Right renal pelvis (tissue), 4 donors: ENCODE results near the gene ABHD8. TPM values are rescaled to one million over a fixed set of nuclear protein-coding genes. Genes with fewer than 3 reads are reported as not detected.

Experiments used
- DNase-seq, 4 donors: peaks; one replicate each; pipeline ENCODE4 v3.0.0-alpha.2; 2013; ENCODE audit warnings: low read depth in 4 of 4, low spot score in 3 of 4, missing footprints in 1 of 4
- polyA plus RNA-seq, 4 donors: library from polyadenylated mRNA; unstranded; fragments of 120-200 nt; gene quantifications; one replicate each; pipeline ENCODE4 v1.2.1, GENCODE V29; 2013; ENCODE audit not compliant: insufficient read length in 4 of 4

Gene ABHD8
- 10 to 100 TPM in 1 of 4 donors, 1 to 10 TPM in 3; 7.6 to 14.2 (median 8.3) TPM for polyA plus RNA-seq

GRCh38 chr19:17303167-17303939 lies at the start of gene ABHD8:
Gene ABHD8 (minus strand): TSS chr19:17303425. CDS start chr19:17301616, 1,809 bp downstream.
- DNase-seq = peak; percentile 85 to 91 (median 88)

DNA sequence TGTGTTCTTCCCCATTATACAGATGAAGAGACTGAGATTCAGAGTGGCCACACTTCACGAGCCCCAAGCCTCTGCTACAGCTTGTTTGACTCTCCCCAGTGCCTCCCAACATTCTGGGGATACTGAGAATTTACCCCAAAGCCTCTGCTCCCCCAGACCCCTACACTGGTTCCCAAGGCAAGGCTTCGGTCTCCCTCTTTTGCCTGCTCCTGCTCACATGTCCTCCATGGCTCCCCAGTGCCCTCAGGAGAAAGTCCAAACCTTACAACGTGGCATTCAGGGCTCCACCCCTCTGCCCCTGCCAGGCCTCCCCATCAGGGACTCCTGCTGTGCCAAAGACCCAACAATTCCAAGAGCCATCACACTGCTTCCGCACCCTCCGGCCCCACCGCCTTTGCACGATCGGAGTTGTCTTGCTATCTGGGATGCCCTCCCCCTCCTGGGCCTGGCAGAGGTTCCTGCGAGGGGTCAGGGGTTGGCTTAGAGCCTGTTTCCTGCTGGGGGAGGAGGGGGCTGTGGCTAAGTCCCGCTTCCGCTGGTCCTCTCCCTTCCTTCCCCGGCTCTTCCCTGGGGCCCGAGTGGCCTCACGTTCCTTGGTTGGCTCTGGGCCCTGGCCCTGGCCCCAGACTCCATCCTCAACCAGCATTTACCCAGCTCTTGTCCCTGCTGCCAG lies 49.5 kb upstream of the ABHD8 start:
- DNase-seq = no peak

DNA sequence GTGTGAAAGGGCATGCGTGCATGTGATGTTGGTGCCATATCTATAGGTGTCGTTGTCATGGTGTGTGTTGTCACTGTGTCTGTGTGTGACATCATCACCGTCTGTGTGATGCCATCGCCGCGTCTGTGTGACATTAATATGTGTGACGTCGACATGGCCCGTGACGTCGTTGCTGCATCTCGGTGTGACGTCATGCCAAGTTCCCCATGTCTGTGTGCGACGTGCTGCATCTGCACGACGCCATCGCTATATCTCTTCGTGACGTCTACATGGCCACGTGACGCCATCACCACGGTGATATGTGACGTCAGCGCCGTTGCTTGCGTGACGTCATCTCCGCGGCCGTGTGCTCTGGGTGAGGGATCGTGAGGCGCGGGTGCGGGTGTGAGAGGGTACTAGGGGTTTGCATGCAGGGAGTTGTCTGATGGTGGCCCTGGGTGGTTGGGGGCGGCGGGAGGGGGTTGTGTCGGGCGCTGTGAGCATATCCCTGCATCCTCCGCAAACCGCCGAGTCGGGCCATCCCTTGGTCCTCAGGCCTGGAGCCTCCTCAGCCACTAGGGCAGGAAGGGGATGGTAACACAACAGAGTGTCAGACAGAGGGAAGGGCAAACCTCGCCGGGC lies 48.7 kb upstream of the ABHD8 start:
- DNase-seq = no peak

DNA sequence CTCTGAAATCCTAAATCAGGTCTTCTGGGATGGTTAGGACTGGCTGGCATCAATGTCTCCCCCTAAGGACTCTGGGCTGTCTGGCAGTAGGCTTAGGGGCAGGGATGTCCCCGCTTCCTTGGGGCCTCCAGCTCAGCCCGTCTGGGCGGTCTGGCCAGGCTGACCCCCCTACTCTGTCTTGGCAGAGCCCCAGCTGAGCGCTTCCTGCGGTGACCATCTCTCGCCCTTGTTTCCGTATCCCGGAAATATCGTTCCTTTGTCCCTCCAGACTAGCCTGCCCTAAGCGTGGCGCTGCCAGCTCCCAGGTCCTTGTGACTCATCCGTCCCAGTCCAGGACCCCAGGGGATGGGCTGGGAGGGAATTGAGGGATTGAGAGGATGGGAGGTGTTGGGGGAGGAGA lies 45.5 kb upstream of the ABHD8 start:
- peak in 1 of 4 donors; percentile 45 for DNase-seq

GRCh38 chr19:17347877-17348276 lies 44.7 kb upstream of the ABHD8 start:
- DNase-seq = no peak

DNA sequence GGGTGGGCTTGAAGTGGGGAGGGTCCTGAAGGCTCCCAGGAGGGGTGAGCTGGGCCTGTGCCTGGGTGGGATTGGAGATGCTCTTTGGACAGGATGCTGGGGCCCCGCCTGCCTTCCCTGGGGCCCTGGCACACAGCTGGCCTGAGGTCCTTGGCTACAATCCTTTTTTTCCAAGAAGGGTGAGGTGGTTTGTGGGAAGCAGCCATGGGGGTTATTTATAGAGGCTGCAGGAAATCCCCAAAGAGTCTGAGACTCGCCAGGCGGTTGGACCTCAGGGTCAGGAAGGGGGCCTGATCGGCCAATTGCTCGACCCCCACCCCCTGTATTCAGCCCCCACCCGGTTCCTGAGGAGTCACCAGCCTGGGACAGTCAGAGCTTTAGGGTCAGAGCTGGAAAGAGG lies 44.1 kb upstream of the ABHD8 start:
- DNase-seq = no peak

- no peak for DNase-seq
Measured at GRCh38 chr19:17346109-17346671, 43.0 kb upstream of the ABHD8 start.

DNA sequence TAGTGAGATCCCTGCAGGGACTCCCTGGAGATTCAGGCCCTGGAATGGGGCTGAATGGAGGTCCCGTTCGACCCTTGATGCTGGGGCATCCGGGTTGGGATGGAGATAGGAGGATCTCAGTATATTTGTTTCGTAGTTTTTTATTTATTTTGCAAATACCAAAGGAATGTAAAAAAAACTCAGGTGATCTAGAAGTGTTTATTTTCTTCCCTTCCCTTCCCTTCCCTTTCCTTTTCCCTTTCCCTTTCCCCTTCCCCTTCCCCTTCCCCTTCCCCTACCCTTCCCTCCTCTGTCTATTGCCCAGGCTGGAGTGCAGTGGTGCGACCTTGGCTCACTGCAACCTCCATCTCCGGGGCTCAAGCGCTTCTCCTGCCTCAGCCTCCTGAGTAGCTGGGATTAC lies 38.6 kb upstream of the ABHD8 start:
- DNase-seq = no peak

DNA sequence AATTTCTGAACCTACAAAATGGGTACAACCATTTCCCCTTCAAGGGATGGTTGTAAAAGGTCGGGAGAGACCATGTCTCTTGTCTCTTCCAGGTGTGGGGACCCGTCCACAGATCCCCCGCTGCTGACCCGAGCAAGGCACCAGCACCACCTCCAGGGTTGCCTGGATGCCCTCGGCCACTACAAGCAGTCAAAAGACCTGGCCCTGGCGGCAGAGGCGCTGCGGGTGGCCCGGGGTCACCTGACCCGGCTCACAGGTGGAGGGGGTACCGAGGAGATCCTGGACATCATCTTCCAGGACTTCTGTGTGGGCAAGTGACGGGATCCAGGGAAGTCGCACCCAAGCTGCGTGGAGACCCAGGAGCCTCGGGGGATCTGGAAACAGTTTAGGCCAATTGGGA lies 38.2 kb upstream of the ABHD8 start:
- DNase-seq = no peak

- no peak for DNase-seq
Measured at GRCh38 chr19:17340871-17341357, 37.7 kb upstream of the ABHD8 start.

DNA sequence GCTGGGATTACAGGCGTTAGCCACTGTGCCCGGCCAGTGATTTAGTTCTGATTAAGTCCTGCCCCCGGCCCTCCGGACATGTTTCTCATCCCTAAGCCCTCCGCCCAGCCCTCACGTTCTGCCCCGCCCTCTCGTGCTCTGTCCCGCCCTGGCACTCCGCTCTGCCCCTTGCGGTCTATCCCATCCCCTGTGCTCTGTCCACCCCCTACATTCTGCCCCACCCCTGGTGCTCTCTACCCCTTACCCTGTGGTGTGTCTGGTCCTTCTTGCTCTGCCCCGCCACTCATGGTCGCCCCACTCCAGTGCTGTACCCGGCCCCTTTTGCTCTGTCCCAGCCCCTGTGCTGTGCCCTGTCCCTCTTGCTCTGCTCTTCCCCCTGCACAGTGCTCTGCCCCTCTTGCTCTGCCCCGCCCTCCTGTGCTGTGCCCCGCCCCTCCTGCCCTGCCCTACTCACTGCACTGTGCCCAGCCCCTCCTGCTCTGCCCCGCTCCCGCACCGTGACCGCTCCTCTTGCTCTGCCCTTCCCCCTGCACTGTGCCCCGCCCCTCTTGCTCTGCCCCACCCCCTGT lies 37.2 kb upstream of the ABHD8 start:
- DNase-seq = no peak

- no peak for DNase-seq
Measured at GRCh38 chr19:17339088-17339741, 36.0 kb upstream of the ABHD8 start.

DNA sequence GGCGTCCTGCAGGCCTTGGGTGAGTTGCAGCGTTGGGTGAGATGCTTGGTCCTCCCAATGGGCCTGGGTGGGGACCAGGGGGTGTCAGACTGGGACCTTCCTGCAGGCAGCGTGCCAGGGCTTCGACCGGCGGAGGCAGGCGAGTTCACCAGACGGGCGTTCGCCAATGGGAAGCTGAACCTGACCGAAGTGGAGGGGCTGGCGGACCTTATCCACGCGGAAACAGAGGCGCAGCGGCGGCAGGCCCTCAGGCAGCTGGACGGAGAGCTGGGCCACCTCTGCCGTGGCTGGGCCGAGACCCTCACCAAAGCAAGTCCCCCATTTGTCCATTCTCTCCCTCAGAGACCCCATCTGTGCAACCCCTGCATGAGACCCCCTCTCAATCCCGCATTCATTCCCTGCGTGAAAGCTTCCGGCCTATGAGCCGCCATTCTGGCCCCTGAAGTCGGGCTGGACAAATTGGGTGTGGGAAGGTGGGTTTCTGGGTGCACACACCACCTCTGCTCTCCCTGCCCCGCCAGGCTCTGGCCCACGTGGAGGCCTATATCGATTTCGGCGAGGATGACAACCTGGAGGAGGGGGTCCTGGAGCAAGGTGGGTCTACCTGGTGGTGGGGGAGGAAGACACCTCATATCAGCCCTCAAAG lies 35.3 kb upstream of the ABHD8 start:
- no peak for DNase-seq

GRCh38 chr19:17337675-17338432 lies 34.6 kb upstream of the ABHD8 start:
- DNase-seq = no peak

DNA sequence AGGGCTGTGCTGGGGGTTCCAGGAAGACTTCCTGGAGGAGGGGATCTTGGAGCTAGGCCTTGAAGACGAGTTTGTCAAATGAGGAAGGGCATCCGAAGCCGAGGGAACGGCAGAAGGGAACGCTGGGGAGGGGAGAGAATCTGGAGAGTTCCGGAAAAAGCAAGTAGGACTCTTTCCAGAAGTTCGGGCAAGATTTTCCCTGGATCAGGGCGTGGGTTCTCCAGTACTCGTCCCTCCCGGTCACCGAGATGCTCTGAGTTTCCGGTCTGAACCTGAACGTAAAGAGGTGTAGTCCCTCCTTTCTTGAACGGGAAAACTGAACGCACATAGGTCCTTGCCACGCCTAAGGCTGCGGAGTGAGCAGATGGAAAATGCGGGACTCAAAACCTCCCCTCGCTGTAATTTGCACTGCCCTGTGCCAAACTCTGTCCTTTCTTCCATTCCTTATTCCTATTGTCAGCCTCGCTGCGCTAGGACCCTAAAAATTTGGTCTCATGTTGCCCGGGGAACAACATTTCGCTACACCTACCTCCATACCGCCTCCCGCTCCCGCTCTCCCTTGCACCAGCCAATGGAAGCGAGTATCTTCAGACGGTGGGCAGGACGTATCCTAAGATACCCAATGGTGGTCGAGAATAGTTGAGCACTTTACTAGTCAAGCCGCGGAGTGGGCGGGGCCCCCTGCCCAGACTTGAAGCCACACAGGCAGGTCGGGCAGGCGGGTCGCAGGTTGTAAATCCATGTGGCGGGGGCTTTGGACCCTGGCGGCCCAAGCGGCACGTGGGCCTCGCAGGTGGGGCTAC lies 33.8 kb upstream of the ABHD8 start, which contains the start of gene GTPBP3:
TSS of gene GTPBP3 (plus strand) at position 682 of the 803 bp plus-strand sequence. CDS start at position 741, 59 bp downstream.
- DNase-seq = peak; percentile 88 to 98 (median 97)

- DNase-seq = no peak
Measured at GRCh38 chr19:17335575-17335974, 32.4 kb upstream of the ABHD8 start.

GRCh38 chr19:17334414-17335409 lies 31.5 kb upstream of the ABHD8 start, which contains the start of gene ANO8:
Gene ANO8 (minus strand): TSS chr19:17334855. CDS start chr19:17334670, 185 bp downstream.
- peak; percentile 92 to 99 (median 92) for DNase-seq
